Body of pancreas (tissue), 4 donors: Measurements from ENCODE around the gene BICRAL.

Source experiments
- POLR2A ChIP-seq, 3 donors: fragments of 450-650 bp; IDR thresholded peaks; one replicate each; pipeline ENCODE4 v1.6.1; 2016; ENCODE audit warnings: antibody characterized with exemption in 3 of 3, mild to moderate bottlenecking in 2 of 3
- TF ChIP-seq, protein P1 (sequence below), 7 experiments: fragments of 450-650 bp in 4 of 7; fragments of 200-600 bp in 3 of 7; sonication (generic) in 3 of 7; IDR thresholded peaks; one replicate each; pipeline ENCODE4 v1.5.1; 2016 to 2019; ENCODE audit warnings: antibody characterized with exemption in 7 of 7

DNA sequence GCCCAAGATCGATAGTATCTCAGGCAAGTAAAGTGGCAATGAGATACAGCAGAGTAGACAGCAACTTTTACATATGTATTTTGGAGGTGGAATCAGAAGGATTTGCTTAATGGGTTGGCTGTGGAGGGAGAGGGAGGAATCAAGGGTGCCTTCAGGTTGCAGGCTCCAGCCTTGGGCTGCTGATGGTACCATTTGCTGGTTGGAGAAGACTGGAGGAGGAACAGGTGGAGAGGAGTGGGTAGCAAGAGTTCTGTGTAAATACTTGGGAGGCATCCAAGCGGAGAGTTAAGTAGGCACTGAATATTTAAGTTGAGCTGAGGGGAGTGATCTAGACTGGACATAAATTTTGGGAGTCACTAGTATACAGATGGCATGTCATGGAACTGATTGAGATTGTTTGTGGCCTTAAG, 5.2 kb downstream of the BICRAL start:
- TF ChIP-seq, protein P1, sequence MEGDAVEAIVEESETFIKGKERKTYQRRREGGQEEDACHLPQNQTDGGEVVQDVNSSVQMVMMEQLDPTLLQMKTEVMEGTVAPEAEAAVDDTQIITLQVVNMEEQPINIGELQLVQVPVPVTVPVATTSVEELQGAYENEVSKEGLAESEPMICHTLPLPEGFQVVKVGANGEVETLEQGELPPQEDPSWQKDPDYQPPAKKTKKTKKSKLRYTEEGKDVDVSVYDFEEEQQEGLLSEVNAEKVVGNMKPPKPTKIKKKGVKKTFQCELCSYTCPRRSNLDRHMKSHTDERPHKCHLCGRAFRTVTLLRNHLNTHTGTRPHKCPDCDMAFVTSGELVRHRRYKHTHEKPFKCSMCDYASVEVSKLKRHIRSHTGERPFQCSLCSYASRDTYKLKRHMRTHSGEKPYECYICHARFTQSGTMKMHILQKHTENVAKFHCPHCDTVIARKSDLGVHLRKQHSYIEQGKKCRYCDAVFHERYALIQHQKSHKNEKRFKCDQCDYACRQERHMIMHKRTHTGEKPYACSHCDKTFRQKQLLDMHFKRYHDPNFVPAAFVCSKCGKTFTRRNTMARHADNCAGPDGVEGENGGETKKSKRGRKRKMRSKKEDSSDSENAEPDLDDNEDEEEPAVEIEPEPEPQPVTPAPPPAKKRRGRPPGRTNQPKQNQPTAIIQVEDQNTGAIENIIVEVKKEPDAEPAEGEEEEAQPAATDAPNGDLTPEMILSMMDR (IDR thresholded peaks at IDR 0.05) = no peak
- no peak for TF ChIP-seq POLR2A (IDR thresholded peaks at IDR 0.05)
